ENCODE results near the gene ZNF772.
A peak's percentile ranks its signal among the peaks of the same experiment; 100 is the strongest.

The ZNF772 gene

GRCh38 chr19:57435062-57435978 lies 42.0 kb downstream of the ZNF772 start, which contains the start of gene ZNF749:
Gene ZNF749, plus strand, starts transcription at chr19:57435325. Its CDS starts 254 bp downstream, at chr19:57435579.
- DNase-seq: peak; percentile 96 to 99

GRCh38 chr19:57434386-57435061 lies 42.8 kb downstream of the ZNF772 start:
- DNase-seq: peak in 1 of 2 experiments; percentile 31

GRCh38 chr19:57421037-57421436 lies 56.3 kb downstream of the ZNF772 start:
- DNase-seq: no peak

GRCh38 chr19:57419439-57419838 lies 57.9 kb downstream of the ZNF772 start:
- no peak for DNase-seq

All from SW 1271 (cell line).